ENCODE data around the gene ADARB1. TPM values are rescaled to one million over a fixed set of nuclear protein-coding genes. Genes with fewer than 3 reads are reported as not detected.

Gene ADARB1
- polyA plus RNA-seq, 4 donors, result 14.1 to 17.7 (median 17.1) TPM

DNA sequence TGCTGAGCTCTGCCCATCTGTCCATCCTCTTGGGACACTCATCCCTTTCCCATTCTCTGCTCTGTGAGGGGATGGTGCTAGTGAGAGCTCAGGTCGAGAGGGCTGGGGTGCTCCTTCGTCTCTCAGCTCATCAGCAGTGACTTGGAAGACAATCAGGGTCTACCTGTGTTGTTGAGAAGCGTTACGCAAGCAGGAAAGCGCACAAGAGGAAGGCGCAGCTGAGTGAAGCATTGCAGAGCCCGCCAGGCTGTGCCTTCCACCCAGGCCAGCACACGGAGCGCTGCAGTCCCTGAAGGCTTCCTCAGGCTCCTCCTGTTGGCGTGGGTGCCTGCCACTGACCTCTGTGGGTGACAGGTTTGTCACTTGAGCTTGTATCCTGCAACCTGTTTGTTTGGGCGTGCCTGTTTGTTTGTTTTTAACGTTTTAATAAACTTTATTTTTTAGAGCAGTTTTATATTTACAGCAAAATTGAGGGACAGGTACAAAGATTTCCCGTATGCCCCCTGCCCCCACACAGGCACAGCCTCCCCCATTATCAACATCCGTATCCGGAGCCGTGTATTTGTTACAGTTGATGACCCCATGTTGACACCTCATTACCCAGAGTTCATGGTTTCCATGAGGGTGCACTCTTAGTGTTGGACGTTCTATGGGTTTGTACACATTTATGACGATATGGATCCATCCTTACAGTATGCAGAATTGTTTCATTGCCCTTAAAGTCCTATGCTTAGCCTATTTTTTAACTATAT lies 36.7 kb downstream of the ADARB1 start:
- no peak for DNase-seq (ENCODE audit: low read depth in 4 of 4, low spot score in 3 of 4)

GRCh38 chr21:45111703-45112102 lies 37.3 kb downstream of the ADARB1 start:
- DNase-seq (ENCODE audit: low read depth in 4 of 4, low spot score in 3 of 4), result no peak

DNA sequence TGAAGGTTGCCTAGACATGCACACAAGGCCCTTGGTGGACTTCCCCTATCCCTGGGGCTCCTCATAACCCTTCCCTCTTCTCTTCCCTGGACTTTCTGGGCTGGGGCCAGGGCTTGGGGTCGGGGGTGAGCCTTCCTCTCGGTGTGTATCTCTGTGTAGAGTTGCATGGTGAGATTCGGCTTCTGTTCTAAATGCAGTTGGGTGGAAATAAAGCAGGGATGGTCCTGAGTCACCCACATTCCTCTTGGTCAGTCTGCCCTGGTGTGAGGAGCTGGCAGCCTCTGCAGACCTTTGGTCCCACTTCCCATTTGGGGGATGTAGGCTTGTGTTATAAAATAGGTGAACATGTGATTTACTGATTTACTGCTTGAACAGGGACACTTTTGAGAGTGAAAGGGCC lies 38.0 kb downstream of the ADARB1 start:
- no peak for DNase-seq (ENCODE audit: low read depth in 4 of 4, low spot score in 3 of 4)

GRCh38 chr21:45113543-45113942 lies 39.2 kb downstream of the ADARB1 start:
- DNase-seq (ENCODE audit: low read depth in 4 of 4, low spot score in 3 of 4), result no peak

- DNase-seq (ENCODE audit: low read depth in 4 of 4, low spot score in 3 of 4), result no peak
Measured at GRCh38 chr21:45114072-45114471, 39.7 kb downstream of the ADARB1 start.

DNA sequence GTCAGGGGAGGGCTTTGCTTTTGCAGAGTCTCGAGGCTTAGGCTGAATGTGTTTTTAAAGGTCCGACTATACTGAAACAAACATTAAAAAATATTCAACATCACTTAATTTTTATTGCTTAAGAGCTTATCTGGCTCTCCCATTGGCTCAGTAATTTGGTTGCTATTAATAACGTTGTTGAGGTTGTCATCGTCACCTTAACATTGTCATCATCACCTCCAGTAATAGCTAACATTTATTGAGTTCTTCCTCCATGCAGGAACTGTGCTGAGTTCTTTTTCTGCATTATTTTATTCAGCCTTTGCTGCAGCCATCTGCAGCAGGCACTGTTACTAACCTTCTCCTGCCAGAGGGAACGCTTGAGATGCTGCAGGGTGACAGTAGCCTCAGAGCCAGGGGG lies 40.1 kb downstream of the ADARB1 start:
- DNase-seq (ENCODE audit: low read depth in 4 of 4, low spot score in 3 of 4), result no peak

- DNase-seq (ENCODE audit: low read depth in 4 of 4, low spot score in 3 of 4), result no peak
Measured at GRCh38 chr21:45115141-45115540, 40.8 kb downstream of the ADARB1 start.

GRCh38 chr21:45116066-45116465 lies 41.7 kb downstream of the ADARB1 start:
- DNase-seq (ENCODE audit: low read depth in 4 of 4, low spot score in 3 of 4), result no peak

DNA sequence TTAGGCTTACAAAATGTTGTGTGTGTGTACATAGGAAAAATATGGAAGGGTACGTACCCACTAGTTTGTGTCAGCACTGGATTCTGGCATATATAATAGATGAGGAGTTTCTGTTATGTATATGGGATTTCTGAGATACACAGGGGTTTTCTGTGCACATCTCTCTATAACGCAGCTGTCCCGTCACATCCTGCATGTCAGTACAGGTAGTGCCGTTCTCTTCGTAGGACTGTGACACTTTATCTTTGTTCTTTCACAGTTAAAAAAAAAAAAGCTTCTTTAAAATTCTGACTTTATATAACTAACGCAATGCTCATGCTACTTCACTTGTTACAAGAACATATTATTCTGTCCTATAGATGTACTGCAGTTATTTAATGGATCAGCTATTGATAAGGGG lies 42.9 kb downstream of the ADARB1 start:
- DNase-seq (ENCODE audit: low read depth in 4 of 4, low spot score in 3 of 4), result no peak

GRCh38 chr21:45118099-45118498 lies 43.7 kb downstream of the ADARB1 start:
- DNase-seq (ENCODE audit: low read depth in 4 of 4, low spot score in 3 of 4), result no peak

- DNase-seq (ENCODE audit: low read depth in 4 of 4, low spot score in 3 of 4), result no peak
Measured at GRCh38 chr21:45119812-45120211, 45.4 kb downstream of the ADARB1 start.

GRCh38 chr21:45120975-45121374 lies 46.6 kb downstream of the ADARB1 start:
- DNase-seq (ENCODE audit: low read depth in 4 of 4, low spot score in 3 of 4), result no peak

DNA sequence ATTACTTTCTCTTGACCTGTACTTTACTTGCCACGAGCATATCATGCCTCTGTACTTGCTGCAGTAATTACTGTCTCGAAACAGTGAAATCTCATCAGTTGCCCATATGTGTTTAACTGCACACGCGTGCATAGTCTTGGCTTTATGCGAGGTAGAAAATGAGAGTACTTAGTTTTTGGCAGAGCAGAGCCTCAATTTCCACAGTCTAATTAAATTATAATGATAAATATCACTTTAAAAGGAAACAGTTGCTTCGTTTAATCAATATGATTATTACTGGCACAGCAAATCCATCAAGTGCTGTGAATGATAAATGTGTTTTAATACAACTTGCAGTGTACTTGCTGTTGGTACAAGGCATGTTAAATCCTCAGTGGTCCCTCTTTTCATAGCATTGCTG lies 47.6 kb downstream of the ADARB1 start:
- DNase-seq (ENCODE audit: low read depth in 4 of 4, low spot score in 3 of 4), result no peak

- DNase-seq (ENCODE audit: low read depth in 4 of 4, low spot score in 3 of 4), result no peak
Measured at GRCh38 chr21:45122432-45123132, 48.2 kb downstream of the ADARB1 start.

GRCh38 chr21:45123440-45123839 lies 49.1 kb downstream of the ADARB1 start:
- no peak for DNase-seq (ENCODE audit: low read depth in 4 of 4, low spot score in 3 of 4)

DNA sequence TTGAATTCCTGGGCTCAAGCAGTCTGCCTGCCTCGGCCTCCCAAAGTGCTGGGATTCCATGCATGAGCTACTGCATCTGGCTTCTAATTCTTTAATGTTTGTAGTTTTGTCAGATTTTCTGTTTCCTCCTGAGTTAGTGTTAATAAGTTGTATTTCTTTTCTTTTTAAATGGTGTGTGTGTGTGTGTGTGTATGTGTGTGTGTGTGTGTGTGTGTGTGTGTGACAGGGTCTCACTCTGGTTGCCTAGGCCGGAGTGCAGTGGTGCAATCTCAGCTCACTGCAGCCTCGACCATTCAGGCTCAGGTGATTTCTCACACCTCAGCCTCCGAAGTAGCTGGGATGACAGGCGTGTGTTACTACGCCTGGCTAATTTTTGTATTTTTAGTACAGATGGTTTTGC lies 50.2 kb downstream of the ADARB1 start:
- DNase-seq (ENCODE audit: low read depth in 4 of 4, low spot score in 3 of 4), result no peak

- DNase-seq (ENCODE audit: low read depth in 4 of 4, low spot score in 3 of 4), result no peak
Measured at GRCh38 chr21:45125357-45125756, 51.0 kb downstream of the ADARB1 start.

DNA sequence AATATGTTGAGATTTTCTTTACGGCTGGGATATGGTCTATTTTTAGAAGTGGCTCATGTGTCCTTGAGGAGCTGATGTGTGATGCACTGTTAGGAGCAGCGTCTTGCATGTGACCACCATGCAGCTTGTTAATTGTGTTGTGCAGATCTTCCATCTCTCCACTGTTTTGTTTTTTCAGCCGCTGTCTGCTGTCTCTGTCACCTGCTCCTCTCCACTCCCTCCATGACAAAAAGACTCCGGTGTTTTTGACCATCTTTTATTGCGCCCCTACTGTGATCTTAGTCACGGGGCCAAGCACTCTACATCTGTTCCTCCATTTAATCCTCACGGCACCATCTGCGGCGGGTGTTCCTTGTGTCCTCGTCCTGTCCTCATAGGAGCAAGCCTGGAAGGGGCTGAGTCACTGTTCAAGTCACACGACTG lies 51.8 kb downstream of the ADARB1 start:
- DNase-seq (ENCODE audit: low read depth in 4 of 4, low spot score in 3 of 4), result no peak

- DNase-seq (ENCODE audit: low read depth in 4 of 4, low spot score in 3 of 4), result no peak
Measured at GRCh38 chr21:45126983-45127382, 52.6 kb downstream of the ADARB1 start.

DNA sequence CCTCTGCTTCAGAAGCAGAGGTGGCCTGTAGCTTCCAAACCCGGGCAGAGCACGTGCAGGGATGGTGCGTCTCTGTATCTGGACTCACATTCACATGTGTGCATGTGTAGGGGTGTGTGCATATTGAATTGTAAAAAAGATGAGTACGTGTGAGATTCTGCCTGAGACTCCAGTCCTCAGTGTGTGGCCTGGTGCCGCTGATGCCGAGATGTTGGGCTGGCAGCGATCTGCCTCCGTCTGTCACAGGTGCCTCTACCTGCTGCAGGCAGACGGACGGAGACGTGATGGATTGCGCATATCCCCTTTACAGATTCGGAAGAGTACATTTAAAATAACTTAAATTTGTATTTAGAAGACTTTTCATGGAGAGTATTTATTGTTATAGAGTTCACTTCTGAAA lies 53.6 kb downstream of the ADARB1 start:
- no peak for DNase-seq (ENCODE audit: low read depth in 4 of 4, low spot score in 3 of 4)

- DNase-seq (ENCODE audit: low read depth in 4 of 4, low spot score in 3 of 4), result no peak
Measured at GRCh38 chr21:45128613-45129188, 54.3 kb downstream of the ADARB1 start.

Measured in right renal pelvis (tissue), 4 donors.